ENCODE data around the gene PCDHA13. TPM values are rescaled to one million over a fixed set of nuclear protein-coding genes. Genes with fewer than 3 reads are reported as not detected.

Gene PCDHA13
- total RNA-seq, 4 donors from 2014 or later: 0.34 to 1.5 (median 0.69) TPM

Other genes with a start within 250 kb of the PCDHA13 start
- gene CD14, start 248.9 kb upstream of the PCDHA13 start, total RNA-seq: 100 to 1,000 TPM in 2 of 4 donors, 10 to 100 TPM in 2; 61.2 to 114 (median 97.3) TPM
- gene TMCO6, start 242.7 kb upstream of the PCDHA13 start, total RNA-seq: 10 to 100 TPM; 11.4 to 64.5 (median 23.7) TPM
- 10 to 100 TPM; 63.2 to 83.2 (median 74.8) TPM for gene NDUFA2, start 234.5 kb upstream of the PCDHA13 start, total RNA-seq
- 100 to 1,000 TPM in 3 of 4 donors, 10 to 100 TPM in 1; 80.7 to 144 (median 114) TPM for gene IK, start 234.3 kb upstream of the PCDHA13 start, total RNA-seq
- 10 to 100 TPM; 11.4 to 31.6 (median 19.8) TPM for gene WDR55, start 217.2 kb upstream of the PCDHA13 start, total RNA-seq
- gene DND1, start 208.5 kb upstream of the PCDHA13 start, total RNA-seq: 1 to 10 TPM in 2 of 4 donors, under 1 TPM in 1, not detected in 1; 0.66 to 1.3 (median 1.2) TPM
- 10 to 100 TPM; 38.4 to 49.8 (median 47.4) TPM for gene HARS1, start 190.8 kb upstream of the PCDHA13 start, total RNA-seq
- 10 to 100 TPM; 23.2 to 32.1 (median 31.4) TPM for gene HARS2, start 190.7 kb upstream of the PCDHA13 start, total RNA-seq
- gene ZMAT2, start 181.7 kb upstream of the PCDHA13 start, total RNA-seq: 10 to 100 TPM; 35.0 to 48.7 (median 43.0) TPM
- gene PCDHA1, start 96.0 kb upstream of the PCDHA13 start, total RNA-seq: not detected
- gene PCDHA2, start 87.3 kb upstream of the PCDHA13 start, total RNA-seq: under 1 TPM in 1 of 4 donors, not detected in 3; 0.38 TPM
- under 1 TPM; 0.16 to 0.34 (median 0.20) TPM for gene PCDHA3, start 81.1 kb upstream of the PCDHA13 start, total RNA-seq
- 1 to 10 TPM in 1 of 4 donors, under 1 TPM in 3; 0.16 to 1.3 (median 0.76) TPM for gene PCDHA4, start 75.1 kb upstream of the PCDHA13 start, total RNA-seq
- gene PCDHA5, start 60.5 kb upstream of the PCDHA13 start, total RNA-seq: under 1 TPM in 3 of 4 donors, not detected in 1; 0.33 to 0.57 (median 0.51) TPM
- under 1 TPM; 0.22 to 0.49 (median 0.36) TPM for gene PCDHA6, start 54.2 kb upstream of the PCDHA13 start, total RNA-seq
- under 1 TPM; 0.17 to 0.44 (median 0.26) TPM for gene PCDHA7, start 47.9 kb upstream of the PCDHA13 start, total RNA-seq
- under 1 TPM in 1 of 4 donors, not detected in 3; 0.17 TPM for gene PCDHA8, start 40.9 kb upstream of the PCDHA13 start, total RNA-seq
- gene PCDHA9, start 33.7 kb upstream of the PCDHA13 start, total RNA-seq: under 1 TPM in 3 of 4 donors, not detected in 1; under 0.01 to 0.34 (median 0.19) TPM
- 1 to 10 TPM in 1 of 4 donors, under 1 TPM in 3; 0.51 to 1.9 (median 0.66) TPM for gene PCDHA10, start 26.2 kb upstream of the PCDHA13 start, total RNA-seq
- under 1 TPM in 3 of 4 donors, not detected in 1; 0.22 to 0.34 (median 0.33) TPM for gene PCDHA11, start 13.2 kb upstream of the PCDHA13 start, total RNA-seq
- under 1 TPM in 3 of 4 donors, not detected in 1; 0.17 to 0.22 (median 0.19) TPM for gene PCDHA12, start 6.8 kb upstream of the PCDHA13 start, total RNA-seq
- gene PCDHAC1, start 44.2 kb downstream of the PCDHA13 start, total RNA-seq: 1 to 10 TPM in 1 of 4 donors, under 1 TPM in 3; 0.44 to 1.9 (median 0.74) TPM
- gene PCDHAC2, start 84.4 kb downstream of the PCDHA13 start, total RNA-seq: 1 to 10 TPM in 1 of 4 donors, under 1 TPM in 3; 0.49 to 1.1 (median 0.81) TPM
- gene PCDHB1, start 169.2 kb downstream of the PCDHA13 start, total RNA-seq: not detected
- gene PCDHB2, start 212.5 kb downstream of the PCDHA13 start, total RNA-seq: 1 to 10 TPM; 1.8 to 3.2 (median 2.1) TPM
- gene PCDHB3, start 218.3 kb downstream of the PCDHA13 start, total RNA-seq: 1 to 10 TPM in 3 of 4 donors, under 1 TPM in 1; 0.85 to 3.8 (median 2.4) TPM
- 1 to 10 TPM; 2.0 to 7.0 (median 4.1) TPM for gene PCDHB4, start 239.7 kb downstream of the PCDHA13 start, total RNA-seq